Activated T-cell treated with anti-CD3 and anti-CD28 coated beads for 4 hours (primary cell): ENCODE results near the gene PRXL2C.

Experiments used
- DNase-seq: peaks from one replicate; pipeline ENCODE4 v3.0.0-alpha.2; 2020

Gene PRXL2C

GRCh38 chr9:96609732-96610131 is 45.4 kb downstream of the PRXL2C start:
- no peak for DNase-seq

GRCh38 chr9:96607971-96608370 is 47.1 kb downstream of the PRXL2C start:
- DNase-seq: no peak

GRCh38 chr9:96605328-96605727 is 49.8 kb downstream of the PRXL2C start:
- no peak for DNase-seq

- DNase-seq: no peak
These were observed 51.2 kb downstream of the PRXL2C start for GRCh38 chr9:96604004-96604319.

GRCh38 chr9:96603305-96604003 is 51.7 kb downstream of the PRXL2C start:
- no peak for DNase-seq

- no peak for DNase-seq
These were observed 55.8 kb downstream of the PRXL2C start for GRCh38 chr9:96599298-96599697.

- no peak for DNase-seq
These were observed 58.5 kb downstream of the PRXL2C start for GRCh38 chr9:96596601-96597111.
